Caco-2 (cell line): ENCODE data around the gene MAST3. TPM values are rescaled to one million over a fixed set of nuclear protein-coding genes. Genes with fewer than 3 reads are reported as not detected.
A peak's percentile ranks its signal among the peaks of the same experiment; 100 is the strongest.
"Not testable (repeated sequence)": the region's sequence is repeated elsewhere in the genome, so short reads cannot be mapped to it uniquely, and the experiment has no call there.

Experiments used
- BruUV-seq: library from RNA; stranded (reverse); fragments of 400-500 nt; replicated peaks from 2 replicates; lab custom pipeline; 2021; lab: Mats Ljungman, UMichigan
- CTCF ChIA-PET: fragments of 300-600 bp; sonication (Branson Sonifier 250); formaldehyde crosslinking; loops from one replicate; lab custom pipeline; 2022; ENCODE audit warnings: antibody characterized with exemption; lab: Charles Lee
- POLR2A ChIA-PET: fragments of 300-600 bp; sonication (Branson Sonifier 250); formaldehyde crosslinking; loops from one replicate; lab custom pipeline; 2022; ENCODE audit warnings: antibody characterized with exemption; lab: Charles Lee
- DNase-seq, 2 experiments: peaks; one replicate each; pipeline versions ENCODE4 v3.0.0 to v3.0.0-alpha.2; 2020 to 2022
- H3K27me3 ChIP-seq: replicated peaks from 2 replicates; pipeline ENCODE4 v1.6.0; 2011; ENCODE audit warnings: low read length; ENCODE audit not compliant: control insufficient read depth, insufficient read depth
- H3K36me3 ChIP-seq: 2 replicates; pipeline ENCODE4 v1.5.1; 2011; ENCODE audit warnings: low read length; ENCODE audit not compliant: control insufficient read depth, insufficient read depth
- H3K4me1 ChIP-seq: fragments of 250-450 bp; sonication (Bioruptor Pico); 2 replicates; pipeline ENCODE4 v1.5.1; 2020; ENCODE audit warnings: mild to moderate bottlenecking
- H3K4me3 ChIP-seq: 2 replicates; pipeline ENCODE4 v1.5.1; 2011; ENCODE audit warnings: low read depth, mild to moderate bottlenecking, control low read depth, low read length
- H3K9me3 ChIP-seq: fragments of 250-450 bp; sonication (Bioruptor Pico); 2 replicates; pipeline ENCODE4 v1.5.1; 2020; ENCODE audit warnings: mild to moderate bottlenecking, moderate library complexity
- H3K27ac Mint-ChIP-seq: one replicate; pipeline ENCODE4 v1.8.0; 2022; ENCODE audit warnings: mixed read lengths; ENCODE audit not compliant: unreplicated experiment
- H3K27me3 Mint-ChIP-seq: one replicate; pipeline ENCODE4 v1.8.0; 2022; ENCODE audit warnings: mixed read lengths; ENCODE audit not compliant: insufficient read depth, unreplicated experiment
- H3K36me3 Mint-ChIP-seq: one replicate; pipeline ENCODE4 v1.8.0; 2022; ENCODE audit warnings: mild to moderate bottlenecking, mixed read lengths; ENCODE audit not compliant: insufficient read depth, unreplicated experiment
- H3K4me1 Mint-ChIP-seq: one replicate; pipeline ENCODE4 v1.8.0; 2022; ENCODE audit warnings: low read depth, mixed read lengths; ENCODE audit not compliant: unreplicated experiment
- H3K4me3 Mint-ChIP-seq: one replicate; pipeline ENCODE4 v1.8.0; 2022; ENCODE audit warnings: mild to moderate bottlenecking, moderate library complexity, mixed read lengths; ENCODE audit not compliant: unreplicated experiment
- H3K9me3 Mint-ChIP-seq: one replicate; pipeline ENCODE4 v1.8.0; 2022; ENCODE audit warnings: mixed read lengths; ENCODE audit not compliant: unreplicated experiment
- intact Hi-C: fragments of 100-400 bp; cut with micrococcal nuclease; formaldehyde crosslinking; loops from one replicate; pipeline ENCODE4 v1.10.0; 2022; ENCODE audit not compliant: unreplicated experiment
- total RNA-seq: library from RNA; stranded (reverse); gene quantifications from 2 replicates; pipeline ENCODE4 v1.2.3, GENCODE V29; 2022
- TF ChIP-seq, protein P1 (sequence below), 2 experiments: fragments of 200-600 bp in 1 of 2; IDR thresholded peaks; 1 replicate in 1 of 2; 2 replicates in 1 of 2; pipeline versions ENCODE4 v1.5.1 to v1.8.0; 2011 to 2022; ENCODE audit warnings: antibody characterized with exemption in 1 of 2, control low read depth in 1 of 2, inconsistent platforms in 1 of 2, low read depth in 1 of 2, low read length in 1 of 2, mild to moderate bottlenecking in 1 of 2, moderate library complexity in 1 of 2; ENCODE audit not compliant: insufficient read depth in 1 of 2, severe bottlenecking in 1 of 2, unreplicated experiment in 1 of 2

MAST3 gene
- total RNA-seq, 1 experiment from 2014 or later: 8.2 TPM

- Mint-ChIP-seq H3K9me3 (no peaks in the 10 kb centered on the region), H3K4me3 (peak overlapping the region; percentile 61), H3K4me1 (no peaks in the 10 kb centered on the region), H3K27me3 (no peaks in the 10 kb centered on the region), H3K36me3 (no peaks in the 10 kb centered on the region), H3K27ac (no peak overlapping the region)
- TF ChIP-seq, protein P1, sequence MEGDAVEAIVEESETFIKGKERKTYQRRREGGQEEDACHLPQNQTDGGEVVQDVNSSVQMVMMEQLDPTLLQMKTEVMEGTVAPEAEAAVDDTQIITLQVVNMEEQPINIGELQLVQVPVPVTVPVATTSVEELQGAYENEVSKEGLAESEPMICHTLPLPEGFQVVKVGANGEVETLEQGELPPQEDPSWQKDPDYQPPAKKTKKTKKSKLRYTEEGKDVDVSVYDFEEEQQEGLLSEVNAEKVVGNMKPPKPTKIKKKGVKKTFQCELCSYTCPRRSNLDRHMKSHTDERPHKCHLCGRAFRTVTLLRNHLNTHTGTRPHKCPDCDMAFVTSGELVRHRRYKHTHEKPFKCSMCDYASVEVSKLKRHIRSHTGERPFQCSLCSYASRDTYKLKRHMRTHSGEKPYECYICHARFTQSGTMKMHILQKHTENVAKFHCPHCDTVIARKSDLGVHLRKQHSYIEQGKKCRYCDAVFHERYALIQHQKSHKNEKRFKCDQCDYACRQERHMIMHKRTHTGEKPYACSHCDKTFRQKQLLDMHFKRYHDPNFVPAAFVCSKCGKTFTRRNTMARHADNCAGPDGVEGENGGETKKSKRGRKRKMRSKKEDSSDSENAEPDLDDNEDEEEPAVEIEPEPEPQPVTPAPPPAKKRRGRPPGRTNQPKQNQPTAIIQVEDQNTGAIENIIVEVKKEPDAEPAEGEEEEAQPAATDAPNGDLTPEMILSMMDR (IDR thresholded peaks at IDR 0.05; ENCODE audit: insufficient read depth in 1 of 2, low read depth in 1 of 2, low read length in 1 of 2, severe bottlenecking in 1 of 2, unreplicated experiment in 1 of 2): no peak
- ChIA-PET POLR2A (no interaction called here), CTCF (no interaction called here)
- DNase-seq: no peak
- H3K36me3 ChIP-seq: no peaks in the 10 kb centered on the region
- H3K27me3 ChIP-seq: no peaks in the 10 kb centered on the region
- no peaks in the 10 kb centered on the region for H3K9me3 ChIP-seq
- 0 out of 2 replicates have a peak, but pooled peaks cover 2% of the 10 kb centered on the region for H3K4me1 ChIP-seq
- no peak overlapping the region for H3K4me3 ChIP-seq
- intact Hi-C loops: no loop called here
- no TSS peak for BruUV-seq
Observed at GRCh38 chr19:18102916-18103542, 5.5 kb downstream of the MAST3 start.

DNA sequence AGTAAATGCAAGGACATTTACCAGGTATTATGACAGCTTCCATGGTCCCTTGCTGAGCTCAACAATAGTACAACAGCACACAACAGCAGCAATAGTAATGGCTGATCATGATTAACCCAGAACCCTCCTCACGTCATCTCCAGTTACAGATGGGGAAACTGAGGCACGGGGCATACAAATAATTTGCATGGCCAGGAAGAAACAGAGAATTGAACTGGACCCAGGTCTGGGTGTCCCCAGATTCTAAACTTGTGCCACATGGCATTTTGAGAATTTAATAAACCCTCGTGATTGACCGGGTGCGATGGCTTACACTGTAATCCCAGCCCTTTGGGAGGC lies 7.2 kb downstream of the MAST3 start:
- ChIA-PET POLR2A (interaction anchor here (0.5 kb wide), 1 partner anchor 76 kb away, joined by 7 read pairs; no protein-coding TSS in a partner anchor), CTCF (interaction anchor here (0.6 to 1.7 kb wide), 3 partner anchors 8 to 453 kb away, joined by 4 to 11 read pairs (median 8); partner anchors contain the start of gene KXD1)
- DNase-seq: no peak
- Mint-ChIP-seq H3K27ac (peak overlapping the region; percentile 45), H3K4me3 (peak overlapping the region; percentile 75), H3K9me3 (no peaks in the 10 kb centered on the region), H3K36me3 (no peaks in the 10 kb centered on the region), H3K4me1 (peaks cover 8% of the 10 kb centered on the region), H3K27me3 (no peaks in the 10 kb centered on the region)
- H3K9me3 ChIP-seq: no peaks in the 10 kb centered on the region
- peaks cover 13% of the 10 kb centered on the region for H3K4me1 ChIP-seq
- no peaks in the 10 kb centered on the region for H3K27me3 ChIP-seq
- H3K36me3 ChIP-seq: no peaks in the 10 kb centered on the region
- BruUV-seq: no TSS peak
- TF ChIP-seq, protein P1 (IDR thresholded peaks at IDR 0.05; ENCODE audit: insufficient read depth in 1 of 2, low read depth in 1 of 2, low read length in 1 of 2, severe bottlenecking in 1 of 2, unreplicated experiment in 1 of 2): no peak
- H3K4me3 ChIP-seq: peak overlapping the region; percentile 48
- intact Hi-C loops: no loop called here

DNA sequence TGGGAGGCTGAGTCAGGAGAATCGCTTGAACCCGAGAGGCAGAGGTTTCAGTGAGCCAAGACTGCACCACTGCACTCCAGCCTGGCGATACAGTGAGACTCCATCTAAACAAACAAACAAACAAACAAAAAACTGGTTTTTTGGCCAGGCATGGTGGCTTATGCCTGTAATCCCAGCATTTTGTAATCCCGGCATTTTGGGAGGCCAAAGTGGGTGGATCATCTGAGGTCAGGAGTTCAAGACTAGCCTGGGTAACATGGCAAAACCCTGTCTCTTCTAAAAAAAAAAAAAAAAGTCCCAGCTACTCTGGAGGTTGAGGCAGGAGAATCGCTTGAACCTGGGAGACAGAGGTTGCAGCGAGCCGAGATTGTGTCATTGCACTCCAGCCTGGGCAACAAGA lies 7.7 kb downstream of the MAST3 start:
- ChIA-PET CTCF (interaction anchor here (1.3 to 1.7 kb wide), 2 partner anchors 8 to 174 kb away, joined by 4 to 11 read pairs; no protein-coding TSS in a partner anchor), POLR2A (interaction anchor here (0.6 kb wide), 1 partner anchor 69 kb away, joined by 5 read pairs; no protein-coding TSS in a partner anchor)
- H3K9me3 ChIP-seq, intact Hi-C loops, H3K36me3 Mint-ChIP-seq, H3K9me3 Mint-ChIP-seq, H3K27ac Mint-ChIP-seq, H3K27me3 ChIP-seq, H3K27me3 Mint-ChIP-seq, DNase-seq, H3K4me1 Mint-ChIP-seq, BruUV-seq, H3K4me3 Mint-ChIP-seq, H3K36me3 ChIP-seq, H3K4me3 ChIP-seq: not testable (repeated sequence)
- H3K4me1 ChIP-seq: peaks cover 13% of the 10 kb centered on the region
